ENCODE results near the gene NT5DC3.

Gene NT5DC3

GRCh38 chr12:103805655-103806360 lies 35.2 kb downstream of the NT5DC3 start:
- no peak overlapping the region for H3K27ac ChIP-seq (ENCODE audit: low read length)
- no peak overlapping the region for H2AFZ ChIP-seq (ENCODE audit: low read length)
- H3K27me3 ChIP-seq (replicated peaks; ENCODE audit: insufficient read depth, low read length): no peaks in the 10 kb centered on the region
- no peak overlapping the region for H3K9ac ChIP-seq (ENCODE audit: low read length)
- H3K9me3 ChIP-seq (replicated peaks; ENCODE audit: insufficient read depth, low read length): no peaks in the 10 kb centered on the region
- H3F3A ChIP-seq (ENCODE audit: insufficient read depth, low read length): no peaks in the 10 kb centered on the region
- no peaks in the 10 kb centered on the region for H3K79me2 ChIP-seq (ENCODE audit: low read length)
- 0 out of 2 replicates have a peak, but pooled peaks cover under 1% of the 10 kb centered on the region for H3K4me1 ChIP-seq (ENCODE audit: low read length)
- H3K9me2 ChIP-seq (replicated peaks; ENCODE audit: insufficient read depth, low read length): no peaks in the 10 kb centered on the region
- H3K4me2 ChIP-seq (ENCODE audit: low read depth, low read length): no peak overlapping the region
- H3K36me3 ChIP-seq (replicated peaks; ENCODE audit: insufficient read depth, low read length): no peaks in the 10 kb centered on the region
- H3K4me3 ChIP-seq (ENCODE audit: low read length): no peak overlapping the region
- no peak for DNase-seq
- H4K20me1 ChIP-seq (ENCODE audit: insufficient read depth, low read length): no peaks in the 10 kb centered on the region
- no peak for TF ChIP-seq EZH2phosphoT487 (IDR thresholded peaks at IDR 0.05; ENCODE audit: low read length)
- TF ChIP-seq EZH2 (optimal IDR thresholded peaks at IDR 0.05; ENCODE audit: low read depth, low read length): no peak

DNA sequence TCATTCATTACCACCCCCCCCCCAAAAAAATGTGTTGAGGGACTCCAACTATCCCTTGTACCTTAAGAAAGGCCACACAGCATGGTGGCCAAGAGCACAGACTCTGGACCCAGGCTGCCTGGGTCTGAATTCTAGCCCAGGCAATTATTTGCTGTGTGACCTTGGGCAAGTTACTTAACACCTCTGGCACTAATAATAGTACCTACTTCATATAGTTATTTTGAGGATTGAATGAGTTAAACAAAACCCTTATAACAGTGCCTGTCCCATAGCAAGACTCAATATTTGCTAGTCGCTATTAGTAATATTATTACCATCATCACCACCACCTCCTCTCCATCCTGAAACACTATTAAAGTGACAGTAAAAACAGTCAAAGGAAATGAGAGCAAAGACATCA lies 37.2 kb downstream of the NT5DC3 start:
- Histone ChIP-seq H2AFZ (ENCODE audit: low read length) (no peak overlapping the region), H4K20me1 (ENCODE audit: insufficient read depth, low read length) (no peaks in the 10 kb centered on the region), H3K9me2 (replicated peaks; ENCODE audit: insufficient read depth, low read length) (no peaks in the 10 kb centered on the region), H3K9me3 (replicated peaks; ENCODE audit: insufficient read depth, low read length) (no peaks in the 10 kb centered on the region), H3K4me1 (ENCODE audit: low read length) (peaks cover 16% of the 10 kb centered on the region), H3K4me2 (ENCODE audit: low read depth, low read length) (no peak overlapping the region), H3K9ac (ENCODE audit: low read length) (no peak overlapping the region), H3K27me3 (replicated peaks; ENCODE audit: insufficient read depth, low read length) (no peaks in the 10 kb centered on the region), H3K36me3 (replicated peaks; ENCODE audit: insufficient read depth, low read length) (no peaks in the 10 kb centered on the region), H3K79me2 (ENCODE audit: low read length) (no peaks in the 10 kb centered on the region), H3K4me3 (ENCODE audit: low read length) (no peak overlapping the region), H3F3A (ENCODE audit: insufficient read depth, low read length) (no peaks in the 10 kb centered on the region), H3K27ac (ENCODE audit: low read length) (no peak overlapping the region)
- no peak for DNase-seq
- TF ChIP-seq, protein P1, sequence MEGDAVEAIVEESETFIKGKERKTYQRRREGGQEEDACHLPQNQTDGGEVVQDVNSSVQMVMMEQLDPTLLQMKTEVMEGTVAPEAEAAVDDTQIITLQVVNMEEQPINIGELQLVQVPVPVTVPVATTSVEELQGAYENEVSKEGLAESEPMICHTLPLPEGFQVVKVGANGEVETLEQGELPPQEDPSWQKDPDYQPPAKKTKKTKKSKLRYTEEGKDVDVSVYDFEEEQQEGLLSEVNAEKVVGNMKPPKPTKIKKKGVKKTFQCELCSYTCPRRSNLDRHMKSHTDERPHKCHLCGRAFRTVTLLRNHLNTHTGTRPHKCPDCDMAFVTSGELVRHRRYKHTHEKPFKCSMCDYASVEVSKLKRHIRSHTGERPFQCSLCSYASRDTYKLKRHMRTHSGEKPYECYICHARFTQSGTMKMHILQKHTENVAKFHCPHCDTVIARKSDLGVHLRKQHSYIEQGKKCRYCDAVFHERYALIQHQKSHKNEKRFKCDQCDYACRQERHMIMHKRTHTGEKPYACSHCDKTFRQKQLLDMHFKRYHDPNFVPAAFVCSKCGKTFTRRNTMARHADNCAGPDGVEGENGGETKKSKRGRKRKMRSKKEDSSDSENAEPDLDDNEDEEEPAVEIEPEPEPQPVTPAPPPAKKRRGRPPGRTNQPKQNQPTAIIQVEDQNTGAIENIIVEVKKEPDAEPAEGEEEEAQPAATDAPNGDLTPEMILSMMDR (IDR thresholded peaks at IDR 0.05; ENCODE audit: low read length): no peak
- TF ChIP-seq EZH2phosphoT487 (IDR thresholded peaks at IDR 0.05; ENCODE audit: low read length) (no peak), EZH2 (optimal IDR thresholded peaks at IDR 0.05; ENCODE audit: low read depth, low read length) (no peak)

- H3K27ac ChIP-seq (ENCODE audit: low read length): no peak overlapping the region
- H3K9me3 ChIP-seq (replicated peaks; ENCODE audit: insufficient read depth, low read length): no peaks in the 10 kb centered on the region
- no peaks in the 10 kb centered on the region for H3K79me2 ChIP-seq (ENCODE audit: low read length)
- no peak overlapping the region for H3K4me2 ChIP-seq (ENCODE audit: low read depth, low read length)
- H4K20me1 ChIP-seq (ENCODE audit: insufficient read depth, low read length): no peaks in the 10 kb centered on the region
- no peaks in the 10 kb centered on the region for H3K27me3 ChIP-seq (replicated peaks; ENCODE audit: insufficient read depth, low read length)
- no peak overlapping the region for H3K4me3 ChIP-seq (ENCODE audit: low read length)
- TF ChIP-seq EZH2phosphoT487 (IDR thresholded peaks at IDR 0.05; ENCODE audit: low read length) (no peak), EZH2 (optimal IDR thresholded peaks at IDR 0.05; ENCODE audit: low read depth, low read length) (no peak)
- TF ChIP-seq, protein P1 (IDR thresholded peaks at IDR 0.05; ENCODE audit: low read length): no peak
- no peaks in the 10 kb centered on the region for H3F3A ChIP-seq (ENCODE audit: insufficient read depth, low read length)
- H2AFZ ChIP-seq (ENCODE audit: low read length): no peak overlapping the region
- no peak for DNase-seq
- H3K4me1 ChIP-seq (ENCODE audit: low read length): peaks cover 16% of the 10 kb centered on the region
- H3K36me3 ChIP-seq (replicated peaks; ENCODE audit: insufficient read depth, low read length): no peaks in the 10 kb centered on the region; the same call in 1 of the 2 replicates
- no peak overlapping the region for H3K9ac ChIP-seq (ENCODE audit: low read length)
- no peaks in the 10 kb centered on the region for H3K9me2 ChIP-seq (replicated peaks; ENCODE audit: insufficient read depth, low read length)
Measured at GRCh38 chr12:103802586-103802886, 38.5 kb downstream of the NT5DC3 start.

All from MM.1S (cell line).